Endothelial cell of hepatic sinusoid (primary cell): ENCODE results near the gene ATP6V1G2.
"Not testable (repeated sequence)": the region's sequence is repeated elsewhere in the genome, so short reads cannot be mapped to it uniquely, and the experiment has no call there.

Source experiments
- in situ Hi-C: cut with HindIII; loops from 2 replicates; pipeline ENCODE4 v1.10.0; 2017; ENCODE audit warnings: low sequenced_read_pairs

The ATP6V1G2 gene

GRCh38 chr6:31546339-31546957 is at the start of gene ATP6V1G2:
TSS of gene ATP6V1G2 (minus strand) at chr6:31546608. CDS start at chr6:31546559, 49 bp downstream.
- in situ Hi-C loops: no loop called here

DNA sequence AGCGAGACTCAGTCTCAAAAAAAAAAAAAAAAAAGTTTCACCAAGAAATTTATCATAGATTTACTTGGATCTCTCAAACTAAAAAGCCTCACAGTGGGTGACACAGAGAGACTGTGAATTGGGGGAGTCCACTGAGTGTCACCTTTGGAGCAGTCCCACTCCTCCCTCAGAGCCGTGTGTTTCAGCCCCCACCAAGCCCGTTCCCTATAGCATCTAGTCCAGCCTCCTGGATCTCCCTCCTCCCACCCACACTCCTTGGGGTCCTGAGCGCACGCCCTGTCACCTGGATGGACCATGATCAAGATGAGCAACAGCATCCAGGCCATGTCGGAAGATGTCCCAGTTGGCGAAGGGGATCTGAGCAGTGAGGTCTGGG is 46.0 kb upstream of the ATP6V1G2 start:
- in situ Hi-C loops: no loop called here

GRCh38 chr6:31590691-31591090 is 44.3 kb upstream of the ATP6V1G2 start:
- in situ Hi-C loops: not testable (repeated sequence)

DNA sequence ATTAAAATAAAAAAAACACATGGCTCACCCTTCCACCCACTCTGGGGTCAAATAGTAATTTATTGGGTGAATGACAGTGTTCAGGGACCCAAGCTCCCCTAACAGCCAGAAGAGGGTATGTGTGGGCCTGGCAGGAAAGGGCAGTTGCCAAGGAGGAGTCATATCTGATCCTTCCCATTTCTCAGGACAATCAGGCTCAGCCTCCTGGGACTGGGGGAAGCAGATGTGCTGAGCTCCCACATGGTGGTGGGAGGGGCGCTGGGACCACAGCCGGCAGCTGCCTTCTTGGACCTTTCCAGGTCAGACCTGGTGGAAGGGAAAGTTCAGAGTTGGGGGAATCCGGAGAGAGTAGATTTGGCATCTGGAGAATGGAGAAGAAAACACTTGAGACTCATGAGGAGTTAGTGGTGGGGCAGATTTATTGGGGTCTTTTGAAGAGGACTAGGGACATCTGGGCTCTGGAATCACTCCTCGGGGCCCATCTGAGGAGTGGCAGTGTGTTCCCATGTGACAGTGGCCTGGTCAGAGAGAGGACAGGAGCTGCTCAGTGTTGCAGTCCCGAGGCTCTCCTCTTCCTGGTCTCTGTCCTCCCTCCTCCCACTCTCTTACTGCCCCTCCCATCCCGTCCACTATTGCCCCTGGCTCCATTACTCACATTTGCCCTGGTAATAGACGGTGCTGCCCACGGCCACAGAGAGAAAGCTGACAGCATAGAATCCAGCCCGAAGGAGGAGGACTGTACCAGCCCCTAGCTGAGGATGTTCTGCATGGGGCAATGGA is 42.7 kb upstream of the ATP6V1G2 start:
- in situ Hi-C loops: no loop called here

- in situ Hi-C loops: no loop called here
Observed at GRCh38 chr6:31587791-31588777, 41.7 kb upstream of the ATP6V1G2 start.

DNA sequence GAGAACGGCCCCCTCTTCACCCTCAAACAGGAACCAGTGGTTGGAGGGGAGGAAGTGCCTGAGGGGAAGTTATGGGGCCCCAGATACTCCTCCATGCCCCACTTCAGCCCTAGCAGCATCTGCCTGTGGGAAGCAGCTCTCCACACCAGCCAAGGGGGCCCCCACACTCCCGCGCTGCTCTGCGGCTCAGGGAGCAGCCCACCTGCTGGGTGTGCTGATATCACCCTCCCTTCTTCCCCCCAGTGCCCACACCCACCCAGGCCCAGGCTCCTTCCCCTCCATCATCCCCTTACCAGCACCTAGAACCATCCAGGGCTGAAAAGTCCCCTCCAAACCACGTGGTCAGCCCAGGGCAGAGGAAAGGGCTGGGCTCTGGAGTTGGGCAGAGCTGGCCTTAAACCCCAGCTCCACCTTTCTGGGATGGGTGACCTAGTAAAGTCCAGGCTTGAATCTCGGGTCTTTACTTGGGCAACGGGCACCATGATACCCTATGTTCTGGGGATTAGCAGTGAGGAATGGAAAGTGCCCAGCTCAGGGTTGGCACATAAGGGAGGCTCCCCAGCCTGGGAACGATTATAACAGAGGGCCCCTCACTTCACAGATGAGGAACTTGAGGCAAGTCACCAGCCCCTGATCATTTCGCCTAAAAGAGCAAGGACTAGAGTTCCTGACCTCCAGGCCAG is 40.3 kb upstream of the ATP6V1G2 start:
- in situ Hi-C loops: no loop called here

GRCh38 chr6:31586008-31586407 is 39.6 kb upstream of the ATP6V1G2 start, which contains the start of gene LST1:
TSS of gene LST1 (plus strand) at chr6:31586277. CDS start at chr6:31587300, 1,023 bp downstream.
- in situ Hi-C loops: no loop called here

GRCh38 chr6:31585491-31585890 is 39.1 kb upstream of the ATP6V1G2 start:
- in situ Hi-C loops: no loop called here

DNA sequence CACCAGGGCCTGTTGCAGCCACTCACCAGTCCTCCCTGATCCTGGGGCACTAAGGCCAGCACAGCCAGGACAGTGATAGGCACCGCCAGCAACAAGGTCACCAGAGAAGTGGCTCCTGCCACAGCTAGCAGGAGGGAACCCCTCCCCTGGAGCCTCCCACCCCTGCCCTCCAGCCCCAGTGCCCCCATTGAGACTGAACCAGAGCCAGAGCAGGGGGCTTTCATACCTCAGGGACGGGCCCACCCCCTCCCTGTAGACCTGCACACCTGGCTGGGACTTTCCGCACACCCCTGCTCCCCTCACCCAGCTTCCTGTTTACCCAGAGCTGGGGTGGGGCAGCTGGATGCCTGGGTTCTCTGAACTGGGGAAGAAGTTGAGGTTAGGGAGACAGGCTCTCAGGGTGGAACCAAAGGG is 35.8 kb upstream of the ATP6V1G2 start, which contains the start of gene LTB:
Gene LTB, minus strand, starts transcription at position 195 of the 414 bp plus-strand sequence. Its CDS starts 7 bp downstream, at position 188.
- in situ Hi-C loops: loop anchor here (5.0 kb wide), 2 partner anchors 35 to 40 kb away; partner anchors contain the start of genes AIF1 and DDX39B

- in situ Hi-C loops: loop anchor here (5.0 kb wide), 2 partner anchors 36 to 39 kb away; partner anchors contain the start of genes AIF1 and DDX39B
Observed at GRCh38 chr6:31581434-31582229, 35.2 kb upstream of the ATP6V1G2 start.

DNA sequence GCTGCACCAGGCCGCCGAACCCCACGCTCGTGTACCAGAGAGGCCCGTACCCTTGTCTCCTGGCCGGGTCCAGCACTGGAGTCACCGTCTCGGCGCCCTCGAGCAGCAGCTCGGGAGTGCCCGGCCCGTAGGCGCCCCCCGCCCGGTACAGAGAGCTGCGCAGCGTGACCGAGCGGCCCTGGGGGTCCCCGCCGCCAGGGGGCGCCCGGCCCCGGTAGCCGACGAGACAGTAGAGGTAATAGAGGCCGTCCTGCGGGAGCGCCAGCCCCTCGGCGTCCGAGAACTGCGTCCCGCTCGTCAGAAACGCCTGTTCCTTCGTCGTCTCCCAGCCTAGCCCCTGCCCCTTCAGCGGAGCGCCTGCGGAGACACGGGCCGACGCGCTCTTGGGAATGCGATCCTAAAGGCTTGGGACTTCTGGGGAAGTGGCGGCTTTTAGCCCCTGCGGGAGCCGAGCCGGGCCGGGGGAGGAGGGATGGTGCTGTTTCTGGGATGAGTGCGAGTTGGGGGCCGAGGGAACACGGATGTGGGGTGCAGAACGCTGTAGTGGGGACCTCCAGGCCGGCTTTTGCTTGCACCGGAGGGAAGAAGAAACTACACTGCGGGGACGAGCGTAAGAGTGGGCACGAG is 34.5 kb upstream of the ATP6V1G2 start:
- in situ Hi-C loops: loop anchor here (5.0 kb wide), 2 partner anchors 36 to 39 kb away; partner anchors contain the start of genes AIF1 and DDX39B

DNA sequence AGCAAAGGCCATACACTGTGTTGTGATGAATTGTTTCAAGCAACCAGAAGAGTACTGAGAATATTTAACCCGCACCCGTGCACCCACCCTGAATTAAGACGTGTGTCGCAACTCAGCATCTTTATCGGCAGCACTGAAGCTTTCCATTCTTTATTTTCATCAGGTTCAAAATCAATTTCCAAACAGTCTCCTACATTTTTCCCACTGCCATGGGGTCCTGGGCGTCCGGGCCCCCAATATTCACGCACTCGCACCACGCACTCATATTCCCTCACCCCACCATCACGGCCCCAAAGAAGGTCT is 34.0 kb upstream of the ATP6V1G2 start:
- in situ Hi-C loops: loop anchor here (5.0 kb wide), 2 partner anchors 37 to 38 kb away; partner anchors contain the start of genes AIF1 and DDX39B

- in situ Hi-C loops: loop anchor here (5.0 kb wide), 2 partner anchors 37 to 38 kb away; partner anchors contain the start of genes AIF1 and DDX39B
Observed at GRCh38 chr6:31579546-31580437, 33.4 kb upstream of the ATP6V1G2 start.

GRCh38 chr6:31579119-31579505 is 32.7 kb upstream of the ATP6V1G2 start:
- in situ Hi-C loops: no loop called here

DNA sequence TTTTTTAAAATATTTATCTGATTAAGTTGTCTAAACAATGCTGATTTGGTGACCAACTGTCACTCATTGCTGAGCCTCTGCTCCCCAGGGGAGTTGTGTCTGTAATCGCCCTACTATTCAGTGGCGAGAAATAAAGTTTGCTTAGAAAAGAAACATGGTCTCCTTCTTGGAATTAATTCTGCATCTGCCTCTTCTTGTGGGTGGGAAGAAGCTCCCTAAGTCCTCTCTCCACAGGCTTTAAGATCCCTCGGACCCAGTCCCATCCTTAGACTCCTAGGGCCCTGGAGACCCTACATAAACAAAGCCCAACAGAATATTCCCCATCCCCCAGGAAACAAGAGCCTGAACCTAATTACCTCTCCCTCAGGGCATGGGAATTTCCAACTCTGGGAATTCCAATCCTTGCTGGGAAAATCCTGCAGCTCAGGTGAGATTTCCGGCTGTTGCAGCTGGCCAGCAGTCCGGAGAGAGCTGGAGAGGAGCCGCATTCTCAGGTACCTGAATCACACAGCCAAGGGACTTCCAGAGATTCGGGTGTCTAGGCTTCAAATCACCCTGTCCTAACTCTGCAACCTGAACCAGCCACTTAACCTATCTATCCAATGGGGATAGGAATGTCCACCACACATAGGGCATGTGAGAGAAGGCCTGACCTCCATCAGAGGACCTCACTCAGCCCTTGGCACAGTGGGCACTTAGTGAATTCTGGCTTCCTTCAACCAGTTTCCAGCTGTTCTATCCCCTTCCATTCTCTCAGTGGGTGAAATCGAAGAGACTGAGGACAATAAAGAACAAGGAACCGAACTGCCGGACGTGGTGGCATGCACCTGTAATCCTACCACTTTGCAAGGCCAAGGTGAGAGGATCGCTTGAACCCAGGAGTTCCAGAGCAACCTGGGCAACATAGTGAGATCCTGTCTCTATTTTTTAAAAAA is 32.0 kb upstream of the ATP6V1G2 start:
- in situ Hi-C loops: no loop called here

DNA sequence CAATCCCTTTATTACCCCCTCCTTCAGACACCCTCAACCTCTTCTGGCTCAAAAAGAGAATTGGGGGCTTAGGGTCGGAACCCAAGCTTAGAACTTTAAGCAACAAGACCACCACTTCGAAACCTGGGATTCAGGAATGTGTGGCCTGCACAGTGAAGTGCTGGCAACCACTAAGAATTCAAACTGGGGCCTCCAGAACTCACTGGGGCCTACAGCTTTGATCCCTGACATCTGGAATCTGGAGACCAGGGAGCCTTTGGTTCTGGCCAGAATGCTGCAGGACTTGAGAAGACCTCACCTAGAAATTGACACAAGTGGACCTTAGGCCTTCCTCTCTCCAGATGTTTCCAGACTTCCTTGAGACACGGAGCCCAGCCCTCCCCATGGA is 31.2 kb upstream of the ATP6V1G2 start:
- in situ Hi-C loops: no loop called here
